HG03097 (cell line): ENCODE measurements around the gene EMP3.
"Not testable (repeated sequence)": the region's sequence is repeated elsewhere in the genome, so short reads cannot be mapped to it uniquely, and the experiment has no call there.

Source experiments
- ATAC-seq: cut with Tn5 transposase; IDR thresholded peaks from one replicate; pipeline ENCODE4 v1.9.1; 2021; ENCODE audit not compliant: unreplicated experiment, low FRiP score

EMP3 gene

DNA sequence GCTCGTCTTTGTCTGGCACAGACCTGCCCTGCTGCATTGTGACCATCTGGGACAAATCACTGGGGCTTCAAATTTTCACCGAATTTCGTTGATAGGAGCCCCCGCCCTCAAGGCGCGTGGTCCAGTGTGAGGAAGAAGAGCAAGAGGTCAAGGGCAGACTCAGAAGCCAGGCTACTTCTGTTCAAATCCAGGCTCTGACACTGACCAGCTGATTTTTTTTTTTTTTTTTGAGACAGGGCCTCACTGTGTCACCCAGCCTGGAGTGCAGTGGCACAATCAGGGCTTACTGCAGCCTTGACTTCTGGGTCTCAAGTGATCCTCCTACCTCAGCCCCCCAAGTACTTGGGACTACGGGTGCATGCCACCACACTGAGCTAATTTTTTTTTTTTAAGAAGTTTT lies 46.0 kb downstream of the EMP3 start:
- no peak for ATAC-seq

DNA sequence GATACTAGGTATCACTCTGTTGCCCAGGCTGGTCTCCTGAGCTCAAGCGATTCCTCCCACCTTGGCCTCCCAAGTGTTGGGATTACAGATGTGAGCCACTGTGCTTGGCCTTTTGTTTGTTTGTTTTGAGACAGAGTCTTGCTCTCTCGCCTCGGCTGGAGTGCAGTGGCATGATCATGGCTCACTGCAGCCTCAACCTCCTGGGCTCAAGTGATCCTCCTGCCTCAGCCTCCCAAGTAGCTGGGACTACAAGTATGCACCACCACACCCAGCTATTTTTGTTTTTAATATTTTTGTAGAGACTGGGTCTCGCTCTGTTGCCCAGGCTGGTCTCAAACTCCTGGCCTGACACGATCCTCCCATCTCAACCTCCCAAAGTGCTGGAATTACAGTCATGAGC lies 46.4 kb downstream of the EMP3 start:
- ATAC-seq: not testable (repeated sequence)

- ATAC-seq: no peak
Observed at GRCh38 chr19:48372904-48373303, 47.6 kb downstream of the EMP3 start.

- ATAC-seq: no peak
Observed at GRCh38 chr19:48373567-48373966, 48.2 kb downstream of the EMP3 start.

DNA sequence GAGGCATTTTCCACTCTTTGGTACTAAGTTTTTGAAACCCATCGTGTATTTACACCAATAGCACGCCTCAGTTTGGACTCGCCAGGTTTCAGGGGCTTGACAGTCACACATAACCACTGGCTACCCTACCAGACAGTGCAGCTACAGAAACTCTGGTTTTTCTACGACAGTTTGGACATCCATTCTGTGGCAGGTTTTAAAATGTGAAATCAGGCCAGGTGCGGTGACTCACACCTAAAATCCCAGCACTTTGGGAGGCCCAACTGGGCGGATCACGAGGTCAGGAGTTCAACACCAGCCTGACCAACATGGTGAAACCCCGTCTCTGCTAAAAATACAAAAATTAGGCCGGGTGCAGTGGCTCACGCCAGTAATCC lies 52.8 kb downstream of the EMP3 start:
- ATAC-seq: no peak

GRCh38 chr19:48379058-48379457 lies 53.7 kb downstream of the EMP3 start:
- no peak for ATAC-seq
